Panc1 (cell line): ENCODE measurements around the gene RBMS1. TPM values are rescaled to one million over a fixed set of nuclear protein-coding genes. Genes with fewer than 3 reads are reported as not detected.
"Not testable (repeated sequence)": the region's sequence is repeated elsewhere in the genome, so short reads cannot be mapped to it uniquely, and the experiment has no call there.

Experiments used
- ATAC-seq: fragments of 200-7000 bp; cut with Tn5 transposase; 2 replicates; pipeline ENCODE4 v1.9.1; 2020; ENCODE audit warnings: mild to moderate bottlenecking, moderate library complexity
- BruUV-seq: library from RNA; stranded (reverse); fragments of 400-500 nt; replicated peaks from 2 replicates; lab custom pipeline; 2021; lab: Mats Ljungman, UMichigan
- CTCF ChIA-PET: fragments of 300-600 bp; sonication (Branson Sonifier 250); formaldehyde crosslinking; loops from one replicate; lab custom pipeline; 2022; ENCODE audit warnings: antibody characterized with exemption; lab: Charles Lee
- POLR2A ChIA-PET: fragments of 300-600 bp; sonication (Branson Sonifier 250); formaldehyde crosslinking; loops from one replicate; lab custom pipeline; 2022; ENCODE audit warnings: antibody characterized with exemption; lab: Charles Lee
- DNase-seq: peaks from one replicate; pipeline ENCODE4 v3.0.0-alpha.2; 2010; ENCODE audit warnings: low read depth, low spot score
- H3K27ac ChIP-seq: 2 replicates; pipeline ENCODE4 v1.5.1; 2011; ENCODE audit warnings: mild to moderate bottlenecking, low read length, inconsistent platforms
- H3K27me3 ChIP-seq: fragments of 200-500 bp; sonication (Bioruptor generic); 2 replicates; pipeline ENCODE4 v1.6.0; 2014; ENCODE audit warnings: low read length, inconsistent platforms; ENCODE audit not compliant: control insufficient read depth, insufficient read depth
- H3K36me3 ChIP-seq: fragments of 200-500 bp; sonication (Bioruptor generic); 2 replicates; pipeline ENCODE4 v1.5.1; 2014; ENCODE audit warnings: inconsistent platforms, mild to moderate bottlenecking, low read length, moderate library complexity; ENCODE audit not compliant: control insufficient read depth, insufficient read depth
- H3K4me1 ChIP-seq: 2 replicates; pipeline ENCODE4 v1.5.1; 2011; ENCODE audit warnings: inconsistent platforms, mild to moderate bottlenecking, low read length, moderate library complexity; ENCODE audit not compliant: control insufficient read depth, insufficient read depth
- H3K4me3 ChIP-seq, 2 experiments: 2 replicates each; pipeline ENCODE4 v1.5.1; 2011 to 2012; ENCODE audit warnings: low read depth in 2 of 2, low read length in 2 of 2, mild to moderate bottlenecking in 2 of 2, inconsistent platforms in 1 of 2, moderate library complexity in 1 of 2
- H3K9me3 ChIP-seq: fragments of 200-500 bp; sonication (Bioruptor generic); 2 replicates; pipeline ENCODE4 v1.5.1; 2014; ENCODE audit warnings: low read depth, mild to moderate bottlenecking, inconsistent platforms, low read length, moderate library complexity; ENCODE audit not compliant: control insufficient read depth, insufficient read depth
- CTCF ChIP-seq: fragments of 450-650 bp; IDR thresholded peaks from 2 replicates; pipeline ENCODE4 v1.5.1; 2017; ENCODE audit warnings: mild to moderate bottlenecking
- POLR2AphosphoS5 ChIP-seq: IDR thresholded peaks from 2 replicates; pipeline ENCODE4 v1.6.1; 2012; ENCODE audit warnings: mild to moderate bottlenecking, low read depth, low read length, moderate library complexity
- REST ChIP-seq, 2 experiments: IDR thresholded peaks; 2 replicates each; pipeline ENCODE4 v1.6.1; 2011 to 2012; ENCODE audit warnings: low read depth in 2 of 2, control low read depth in 1 of 2, low read length in 1 of 2, mild to moderate bottlenecking in 1 of 2, moderate library complexity in 1 of 2; ENCODE audit not compliant: insufficient read depth in 1 of 2
- SIN3A ChIP-seq: IDR thresholded peaks from 2 replicates; pipeline ENCODE4 v1.6.1; 2012; ENCODE audit warnings: low read depth, mild to moderate bottlenecking, low read length, moderate library complexity, borderline replicate concordance; ENCODE audit not compliant: insufficient read depth
- TCF7L2 ChIP-seq: IDR thresholded peaks from 2 replicates; pipeline ENCODE4 v1.6.1; 2011; ENCODE audit warnings: mild to moderate bottlenecking, low read depth, low read length, inconsistent platforms
- in situ Hi-C: cut with HindIII; loops from 2 replicates; pipeline ENCODE4 v1.10.0; 2016; ENCODE audit warnings: low sequenced_read_pairs, low pct_unique_long_range_greater_than_20kb
- intact Hi-C: fragments of 100-400 bp; cut with micrococcal nuclease; formaldehyde crosslinking; loops from one replicate; pipeline ENCODE4 v1.10.0; 2022; ENCODE audit not compliant: unreplicated experiment
- total RNA-seq: library from RNA; stranded (reverse); gene quantifications from one replicate; pipeline ENCODE4 v1.2.1, GENCODE V29; 2021; ENCODE audit not compliant: unreplicated experiment

The RBMS1 gene
- total RNA-seq, 1 experiment from 2014 or later = 67.0 TPM

- H3K27ac ChIP-seq = no peak overlapping the region
- ATAC-seq = no peak
- H3K4me3 ChIP-seq = no peak overlapping the region
- TF ChIP-seq TCF7L2 = no peak
- no peak for TF ChIP-seq POLR2AphosphoS5
- TF ChIP-seq REST (IDR thresholded peaks at IDR 0.05; ENCODE audit: insufficient read depth in 1 of 2, low read depth in 2 of 2, low read length in 1 of 2) = no peak
- no peak for TF ChIP-seq SIN3A
- no peak for TF ChIP-seq CTCF
- no peaks in the 10 kb centered on the region for H3K36me3 ChIP-seq
- H3K27me3 ChIP-seq = no peaks in the 10 kb centered on the region
- DNase-seq = no peak
- no peaks in the 10 kb centered on the region for H3K4me1 ChIP-seq
- H3K9me3 ChIP-seq = no peaks in the 10 kb centered on the region; the same call in 1 of the 2 replicates
- BruUV-seq = no TSS peak
- CTCF ChIA-PET = no interaction called here
- in situ Hi-C loops = no loop called here
- intact Hi-C loops = no loop called here
- POLR2A ChIA-PET = no interaction called here
Measured at GRCh38 chr2:160425434-160426151, 68.0 kb downstream of the RBMS1 start.

DNA sequence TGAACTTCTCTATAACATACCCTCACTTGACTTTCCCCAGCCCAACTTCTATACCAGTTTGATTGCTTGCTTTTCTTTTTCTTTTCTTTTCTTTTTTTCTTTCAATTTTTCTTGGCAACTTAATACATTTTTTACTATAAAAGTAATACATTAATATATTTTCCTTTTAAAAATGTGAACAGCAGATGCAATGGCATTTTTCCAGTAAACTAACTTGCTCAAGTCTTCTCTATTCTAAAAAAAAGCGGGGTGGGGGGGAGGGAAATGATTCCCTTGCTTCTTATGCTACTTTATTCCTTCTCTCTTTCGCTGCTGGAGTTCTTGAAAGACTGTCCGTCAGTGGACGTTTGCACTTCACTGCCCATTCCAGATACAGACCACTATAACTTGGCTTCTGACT, 70.5 kb downstream of the RBMS1 start:
- H3K36me3 ChIP-seq = no peaks in the 10 kb centered on the region
- H3K4me1 ChIP-seq = peaks cover 3% of the 10 kb centered on the region
- intact Hi-C loops = no loop called here
- no peak overlapping the region for H3K27ac ChIP-seq
- no peaks in the 10 kb centered on the region for H3K9me3 ChIP-seq
- no peak for DNase-seq
- TF ChIP-seq SIN3A = no peak
- TF ChIP-seq CTCF = no peak
- CTCF ChIA-PET = no interaction called here
- H3K27me3 ChIP-seq = no peaks in the 10 kb centered on the region; the same call in 1 of the 2 replicates
- POLR2A ChIA-PET = no interaction called here
- in situ Hi-C loops = no loop called here
- no TSS peak for BruUV-seq
- ATAC-seq = no peak
- no peak overlapping the region for H3K4me3 ChIP-seq

GRCh38 chr2:160421646-160422501, 71.7 kb downstream of the RBMS1 start:
- H3K27me3 ChIP-seq, H3K36me3 ChIP-seq, in situ Hi-C loops, H3K4me3 ChIP-seq, POLR2A ChIA-PET, H3K9me3 ChIP-seq, H3K27ac ChIP-seq, ATAC-seq, BruUV-seq, H3K4me1 ChIP-seq, intact Hi-C loops, CTCF ChIA-PET, DNase-seq: not testable (repeated sequence)
